ENCODE measurements around the gene COASY.

The COASY gene

DNA sequence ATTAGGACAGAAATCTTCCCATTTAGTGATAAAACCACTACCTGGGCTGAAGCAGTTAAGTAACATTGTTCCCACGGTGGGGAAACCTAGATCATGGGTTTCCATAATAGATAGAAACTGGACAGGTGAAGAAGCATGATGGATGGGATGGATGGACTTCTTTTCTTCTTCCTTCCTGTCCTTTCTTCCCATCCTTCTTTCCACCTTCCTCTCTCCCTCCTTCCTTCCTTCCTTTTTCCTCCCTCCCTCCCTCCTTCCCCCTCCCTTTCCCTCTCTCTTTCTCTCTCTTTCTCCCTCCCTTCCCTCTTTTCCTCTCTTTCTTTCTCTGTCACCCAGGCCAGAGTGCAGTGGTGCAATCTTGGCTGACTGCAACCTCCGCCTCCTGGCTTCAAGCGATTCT, 12.5 kb downstream of the COASY start:
- no peak for DNase-seq (ENCODE audit: low read depth)

DNA sequence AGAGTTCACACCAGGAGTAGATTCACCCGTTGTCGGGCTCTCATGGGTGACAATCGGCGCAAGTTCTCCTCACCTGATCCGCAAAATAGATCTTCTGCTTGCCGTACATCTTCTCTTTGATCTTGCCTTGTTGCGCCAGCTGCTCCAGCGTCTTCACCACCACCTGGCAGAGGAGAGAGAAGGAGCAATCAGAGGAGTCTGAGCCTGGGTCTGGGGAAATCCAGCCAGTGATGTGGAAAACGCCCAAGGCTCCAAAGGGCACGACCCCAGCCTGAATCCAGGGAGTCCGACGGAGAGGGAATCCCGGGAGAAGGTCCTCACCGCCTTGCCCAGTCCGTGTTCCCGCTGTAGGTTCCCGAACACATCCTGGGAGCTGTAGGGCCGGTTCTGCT, 15.2 kb downstream of the COASY start:
- no peak for DNase-seq (ENCODE audit: low read depth)

- DNase-seq (ENCODE audit: low read depth): peak; percentile 94
Measured at GRCh38 chr17:42577532-42578281, 15.8 kb downstream of the COASY start, which contains the start of gene PSMC3IP. PSMC3IP (minus strand) TSS chr17:42577729; CDS start chr17:42577686, 43 bp downstream.

DNA sequence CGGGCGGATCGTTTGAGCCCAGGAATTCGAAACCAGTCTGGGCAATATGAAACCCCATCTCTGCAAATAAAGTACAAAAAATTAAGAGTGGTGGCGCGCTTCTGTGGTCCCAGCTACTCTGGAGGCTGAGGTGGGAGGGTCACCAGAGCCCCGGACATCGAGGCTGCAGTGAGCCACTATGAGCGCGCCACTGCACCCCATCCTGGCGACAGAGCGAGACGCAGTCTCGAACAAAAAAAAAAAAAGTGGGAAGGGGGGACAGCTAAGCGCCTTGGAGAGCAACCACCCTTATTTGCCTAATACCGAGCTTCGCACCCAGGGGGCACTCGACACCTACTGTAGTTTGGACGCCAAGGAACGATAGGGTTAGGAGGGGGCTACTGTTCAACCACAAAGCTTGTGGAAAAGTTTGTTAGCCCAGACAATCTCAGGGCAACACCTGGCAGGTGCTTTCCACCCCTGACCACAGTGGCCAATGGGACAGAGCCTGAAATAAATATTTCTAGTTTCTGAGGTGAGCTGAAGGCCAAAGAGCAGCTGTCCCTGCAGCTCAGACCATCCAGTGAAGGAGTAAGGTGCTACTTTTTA, 16.4 kb downstream of the COASY start:
- DNase-seq (ENCODE audit: low read depth): peak; percentile 65

GRCh38 chr17:42579794-42580551, 18.0 kb downstream of the COASY start:
- no peak for DNase-seq (ENCODE audit: low read depth)

- DNase-seq (ENCODE audit: low read depth): no peak
Measured at GRCh38 chr17:42581744-42582270, 19.9 kb downstream of the COASY start.

- DNase-seq (ENCODE audit: low read depth): no peak
Measured at GRCh38 chr17:42584880-42585279, 22.9 kb downstream of the COASY start.

- DNase-seq (ENCODE audit: low read depth): no peak
Measured at GRCh38 chr17:42585353-42585752, 23.4 kb downstream of the COASY start.

GRCh38 chr17:42586514-42587230, 24.7 kb downstream of the COASY start:
- DNase-seq (ENCODE audit: low read depth): no peak

GRCh38 chr17:42590886-42591285, 28.9 kb downstream of the COASY start:
- DNase-seq (ENCODE audit: low read depth): no peak

DNA sequence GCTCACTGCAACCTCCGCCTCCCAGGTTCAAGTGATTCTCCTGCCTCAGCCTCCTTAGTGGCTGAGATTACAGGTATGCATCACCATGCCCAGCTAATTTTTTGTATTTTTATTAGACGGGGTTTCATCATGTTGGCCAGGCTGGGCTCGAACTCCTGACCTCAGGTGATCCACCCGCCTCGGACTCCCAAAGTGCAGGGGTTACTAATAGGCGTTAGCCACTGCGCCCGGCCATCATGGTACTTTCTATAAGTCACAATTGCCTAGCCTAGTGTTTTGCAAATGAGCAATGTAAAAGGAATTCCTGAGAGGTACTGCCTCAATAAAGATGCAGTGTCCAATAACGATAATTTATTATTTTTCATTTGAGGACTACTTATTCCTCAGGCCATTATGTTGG, 29.5 kb downstream of the COASY start:
- no peak for DNase-seq (ENCODE audit: low read depth)

GRCh38 chr17:42596386-42596785, 34.4 kb downstream of the COASY start:
- no peak for DNase-seq (ENCODE audit: low read depth)

GRCh38 chr17:42598905-42599304, 37.0 kb downstream of the COASY start:
- DNase-seq (ENCODE audit: low read depth): no peak

- no peak for DNase-seq (ENCODE audit: low read depth)
Measured at GRCh38 chr17:42603318-42603717, 41.4 kb downstream of the COASY start.

DNA sequence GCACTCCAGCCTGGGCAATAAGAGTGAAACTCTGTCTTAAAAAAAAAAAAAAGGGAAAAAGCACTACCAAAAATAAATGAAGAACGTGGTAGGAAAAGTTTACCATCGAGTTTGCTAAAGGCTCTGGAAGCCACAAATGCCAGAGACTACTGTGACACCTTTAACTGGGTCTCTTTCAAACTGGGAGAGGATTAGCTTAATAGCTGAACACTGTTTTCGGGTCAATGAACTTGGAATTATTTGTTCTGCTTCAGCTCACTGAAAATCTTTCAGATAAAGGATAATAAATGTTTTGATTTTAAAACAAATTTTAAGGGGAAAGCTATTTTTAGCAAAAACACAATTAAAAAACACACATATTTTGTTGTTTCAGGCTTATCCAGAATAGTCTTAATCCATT, 45.8 kb downstream of the COASY start:
- DNase-seq (ENCODE audit: low read depth): no peak

DNA sequence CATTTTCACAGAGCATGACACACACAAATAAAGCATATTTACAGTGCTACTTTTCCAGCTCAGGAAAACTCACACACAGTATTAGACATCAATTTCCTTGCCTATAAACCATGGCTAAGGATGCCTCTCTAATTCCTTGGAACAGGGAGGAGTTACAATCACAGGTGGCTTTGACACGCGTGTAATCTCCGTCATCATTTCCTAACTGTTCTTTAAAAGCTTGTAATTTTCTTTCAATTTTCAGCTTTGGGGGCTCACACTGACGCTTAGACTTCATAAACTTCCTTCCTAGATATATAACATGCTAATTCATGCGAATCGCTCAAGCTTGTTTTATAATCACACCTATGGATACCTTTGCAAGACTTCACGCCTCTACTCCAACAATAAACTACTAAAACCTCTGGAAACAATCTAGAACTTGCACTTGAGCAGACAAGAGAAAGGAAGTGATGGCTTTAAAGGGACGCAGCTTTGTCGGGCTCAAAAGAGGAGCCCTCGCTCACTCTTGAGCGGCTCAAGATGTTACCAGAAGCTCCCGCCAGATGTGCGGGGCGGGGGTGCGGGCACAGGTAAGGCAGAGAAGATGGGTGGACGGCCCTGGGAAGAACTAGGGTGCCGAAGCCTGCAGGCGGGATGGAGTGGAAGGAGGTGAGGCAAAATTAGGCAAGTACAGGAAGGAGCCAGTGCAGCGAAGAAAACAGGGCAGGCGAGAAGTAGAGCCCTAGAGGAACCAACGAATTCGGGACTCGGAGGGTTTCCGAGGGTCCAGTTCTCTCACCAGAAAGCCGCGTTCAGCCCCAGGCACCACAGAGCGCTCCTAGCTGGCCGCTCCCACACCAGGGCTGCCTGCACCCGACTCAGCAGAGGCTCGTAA, 46.6 kb downstream of the COASY start:
- DNase-seq (ENCODE audit: low read depth): no peak

DNA sequence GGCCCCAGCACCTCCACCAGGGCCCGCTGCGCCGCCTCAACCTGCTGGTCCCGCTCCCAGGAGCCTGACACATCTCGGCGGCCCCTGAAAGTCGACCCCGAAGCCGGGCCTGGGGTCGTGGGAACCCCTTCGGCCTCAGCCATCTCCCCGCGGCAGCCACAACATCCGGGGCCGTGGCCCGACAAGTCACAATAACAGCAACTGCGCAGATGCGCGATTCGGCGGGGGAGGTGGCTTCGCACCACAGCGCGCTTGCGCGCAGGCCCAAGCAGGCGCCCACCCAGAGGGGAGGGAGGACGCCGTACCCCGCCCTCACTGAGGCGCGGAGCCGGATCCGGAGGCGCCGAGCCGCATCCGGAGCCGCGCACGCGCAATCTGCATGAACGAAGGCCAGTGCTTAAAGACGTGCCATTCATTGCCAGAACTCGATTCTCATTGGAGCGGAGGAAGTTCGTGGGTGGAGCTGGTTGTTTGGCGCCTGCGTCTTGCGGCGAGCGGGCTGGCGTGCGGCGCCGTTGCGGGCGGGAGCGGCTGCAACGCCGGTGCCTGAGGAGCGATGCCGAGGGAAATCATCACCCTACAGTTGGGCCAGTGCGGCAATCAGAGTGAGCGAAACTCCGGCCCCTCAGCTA, 47.4 kb downstream of the COASY start, which contains the start of the genes RETREG3 and TUBG1:
TSS of gene RETREG3 (minus strand) at position 193 of the 632 bp plus-strand sequence. CDS start at position 143, 50 bp downstream.
TSS of gene TUBG1 (plus strand) at position 502 of the 632 bp plus-strand sequence. CDS start at position 557, 55 bp downstream.
- DNase-seq (ENCODE audit: low read depth): peak; percentile 100

- peak; percentile 5 for DNase-seq (ENCODE audit: low read depth)
Measured at GRCh38 chr17:42609814-42610801, 48.2 kb downstream of the COASY start.

GRCh38 chr17:42612013-42612412, 50.1 kb downstream of the COASY start:
- no peak for DNase-seq (ENCODE audit: low read depth)
